HCT116 (cell line): ENCODE measurements around the gene TAF1C. TPM values are rescaled to one million over a fixed set of nuclear protein-coding genes. Genes with fewer than 3 reads are reported as not detected.

Source experiments
- ATAC-seq: fragments of 200-7000 bp; cut with Tn5 transposase; 2 replicates; pipeline ENCODE4 v1.9.1; 2020; ENCODE audit warnings: mild to moderate bottlenecking, moderate library complexity
- BruUV-seq: library from RNA; stranded (reverse); fragments of 400-500 nt; replicated peaks from 2 replicates; lab custom pipeline; 2021; lab: Mats Ljungman, UMichigan
- CTCF ChIA-PET: fragments of 300-600 bp; sonication (Branson Sonifier 250); formaldehyde crosslinking; loops from one replicate; lab custom pipeline; 2021; ENCODE audit warnings: antibody characterized with exemption; lab: Charles Lee
- POLR2A ChIA-PET: fragments of 300-600, 350-600 bp; sonication (Branson Sonifier 250); formaldehyde crosslinking; loops from one replicate; lab custom pipeline; 2021; ENCODE audit warnings: antibody characterized with exemption; lab: Charles Lee
- RAD21 ChIA-PET, 2 experiments: fragments of 300-600 bp; sonication (Branson Sonifier 250); formaldehyde crosslinking; loops; one replicate each; lab custom pipeline; 2023; ENCODE audit warnings: low total read pairs in 2 of 2; ENCODE audit not compliant: uncharacterized antibody in 2 of 2, unreplicated experiment in 2 of 2, low non-redundant PET in 1 of 2; lab: Charles Lee
- DNase-seq: peaks from one replicate; pipeline ENCODE4 v3.0.0-alpha.2; 2010; ENCODE audit warnings: low read depth, low spot score
- H2AFZ ChIP-seq: fragments of 200-600 bp; shearing (Covaris generic), sonication (generic); 2 replicates; pipeline ENCODE4 v1.6.1; 2017; ENCODE audit warnings: low read depth, mixed run types, mixed read lengths, antibody characterized with exemption, low read length; ENCODE audit not compliant: poor library complexity, severe bottlenecking
- H3K27ac ChIP-seq: 2 replicates; pipeline ENCODE4 v1.5.1; 2012; ENCODE audit warnings: low read depth, low read length
- H3K27me3 ChIP-seq: fragments of 200-600 bp; sonication (generic); 2 replicates; pipeline ENCODE4 v1.6.1; 2016; ENCODE audit warnings: mixed run types, low read length, mixed read lengths; ENCODE audit not compliant: insufficient read depth
- H3K36me3 ChIP-seq, 2 experiments: fragments of 200-500 bp in 1 of 2; fragments of 200-600 bp in 1 of 2; sonication (Bioruptor generic) in 1 of 2; sonication (generic) in 1 of 2; 2 replicates each; pipeline versions ENCODE4 v1.5.1 to v1.6.1; 2014 to 2016; ENCODE audit warnings: low read length in 2 of 2, inconsistent platforms in 1 of 2, mixed read lengths in 1 of 2, mixed run types in 1 of 2; ENCODE audit not compliant: insufficient read depth in 2 of 2, control insufficient read depth in 1 of 2
- H3K4me1 ChIP-seq, 2 experiments: fragments of 200-600 bp in 1 of 2; sonication (generic) in 1 of 2; 2 replicates each; pipeline versions ENCODE4 v1.5.1 to v1.6.1; 2012 to 2017; ENCODE audit warnings: low read length in 2 of 2, inconsistent platforms in 1 of 2, mild to moderate bottlenecking in 1 of 2, mixed read lengths in 1 of 2, mixed run types in 1 of 2, moderate library complexity in 1 of 2; ENCODE audit not compliant: insufficient read depth in 2 of 2, control insufficient read depth in 1 of 2
- H3K4me2 ChIP-seq: fragments of 200-600 bp; sonication (generic); 2 replicates; pipeline ENCODE4 v1.6.1; 2017; ENCODE audit warnings: mixed run types, low read length, mixed read lengths
- H3K4me3 ChIP-seq, 2 experiments: fragments of 200-600 bp in 1 of 2; sonication (generic) in 1 of 2; replicated peaks in 1 of 2; 2 replicates each; pipeline ENCODE4 v1.5.1; 2011 to 2016; ENCODE audit warnings: low read length in 2 of 2, control low read depth in 1 of 2, low read depth in 1 of 2, mild to moderate bottlenecking in 1 of 2, mixed read lengths in 1 of 2, mixed run types in 1 of 2
- H3K79me2 ChIP-seq: fragments of 200-600 bp; sonication (generic); 2 replicates; pipeline ENCODE4 v1.6.1; 2017; ENCODE audit warnings: mild to moderate bottlenecking, mixed run types, low read length, moderate library complexity, mixed read lengths; ENCODE audit not compliant: insufficient read depth
- H3K9ac ChIP-seq: fragments of 200-600 bp; sonication (generic); 2 replicates; pipeline ENCODE4 v1.6.1; 2016; ENCODE audit warnings: low read length, mixed read lengths
- H3K9me2 ChIP-seq: fragments of 200-600 bp; sonication (generic), shearing (Covaris generic); 2 replicates; pipeline ENCODE4 v1.6.1; 2017; ENCODE audit warnings: mixed run types, mild to moderate bottlenecking, moderate library complexity; ENCODE audit not compliant: insufficient read depth
- H3K9me3 ChIP-seq, 2 experiments: fragments of 200-500 bp in 1 of 2; fragments of 200-600 bp in 1 of 2; sonication (Bioruptor generic) in 1 of 2; sonication (generic) in 1 of 2; 2 replicates each; pipeline ENCODE4 v1.6.1; 2014 to 2017; ENCODE audit warnings: low read length in 2 of 2, mixed read lengths in 2 of 2, inconsistent platforms in 1 of 2, low read depth in 1 of 2, mild to moderate bottlenecking in 1 of 2, mixed run types in 1 of 2, moderate library complexity in 1 of 2; ENCODE audit not compliant: control insufficient read depth in 1 of 2, insufficient read depth in 1 of 2
- H4K20me1 ChIP-seq: fragments of 200-600 bp; sonication (generic), shearing (Covaris generic); 2 replicates; pipeline ENCODE4 v1.6.1; 2017; ENCODE audit warnings: mixed run types, mild to moderate bottlenecking, moderate library complexity; ENCODE audit not compliant: insufficient read depth
- CEBPB ChIP-seq: IDR thresholded peaks from 2 replicates; pipeline ENCODE4 v1.6.1; 2012; ENCODE audit warnings: low read depth
- ELF1 ChIP-seq: IDR thresholded peaks from 2 replicates; pipeline ENCODE4 v1.6.1; 2012; ENCODE audit warnings: low read depth, borderline replicate concordance
- EZH2 ChIP-seq: fragments of 200-600 bp; sonication (generic); IDR thresholded peaks from 2 replicates; pipeline ENCODE4 v1.6.1; 2017; ENCODE audit warnings: antibody characterized with exemption, mixed run types
- EZH2phosphoT487 ChIP-seq: fragments of 200-600 bp; IDR thresholded peaks from 2 replicates; pipeline ENCODE4 v1.6.1; 2018; ENCODE audit warnings: antibody characterized with exemption, borderline replicate concordance
- FOSL1 ChIP-seq: IDR thresholded peaks from 2 replicates; pipeline ENCODE4 v1.6.1; 2012; ENCODE audit warnings: low read depth
- JUND ChIP-seq: IDR thresholded peaks from 2 replicates; pipeline ENCODE4 v1.6.1; 2012
- RAD21 ChIP-seq: IDR thresholded peaks from 2 replicates; pipeline ENCODE4 v1.6.1; 2012; ENCODE audit warnings: low read depth, mild to moderate bottlenecking
- SIN3A ChIP-seq: IDR thresholded peaks from 2 replicates; pipeline ENCODE4 v1.6.1; 2012; ENCODE audit warnings: low read depth
- SRF ChIP-seq: IDR thresholded peaks from 2 replicates; pipeline ENCODE4 v1.6.1; 2012; ENCODE audit warnings: low read depth
- YY1 ChIP-seq: IDR thresholded peaks from 2 replicates; pipeline ENCODE4 v1.6.1; 2011; ENCODE audit warnings: low read length, low read depth, moderate library complexity, mild to moderate bottlenecking; ENCODE audit not compliant: insufficient replicate concordance; ENCODE audit errors: extremely low read depth
- ZFX ChIP-seq: fragments of 450-650 bp; IDR thresholded peaks from 2 replicates; pipeline ENCODE4 v1.6.1; 2017
- ZNF274 ChIP-seq: fragments of 200-500 bp; sonication (Bioruptor generic); IDR thresholded peaks from 2 replicates; pipeline ENCODE4 v1.6.1; 2014; ENCODE audit warnings: mild to moderate bottlenecking, low read depth, low read length, inconsistent platforms
- intact Hi-C: fragments of 100-400 bp; cut with micrococcal nuclease; formaldehyde crosslinking; loops from 2 replicates; pipeline ENCODE4 v1.10.0; 2022
- total RNA-seq: library from RNA; stranded (reverse); gene quantifications from one replicate; pipeline ENCODE4 v1.2.1, GENCODE V29; 2021; ENCODE audit not compliant: unreplicated experiment
- TF ChIP-seq, protein P1 (sequence below), 3 experiments: fragments of 200-600 bp in 1 of 3; sonication (generic) in 1 of 3; IDR thresholded peaks in 2 of 3; conservative IDR thresholded peaks in 1 of 3; 2 replicates each; pipeline ENCODE4 v1.5.1; 2012 to 2017; ENCODE audit warnings: low read depth in 2 of 3, low read length in 2 of 3, antibody characterized with exemption in 1 of 3, borderline replicate concordance in 1 of 3, control low read depth in 1 of 3, mild to moderate bottlenecking in 1 of 3, mixed read lengths in 1 of 3, mixed run types in 1 of 3, moderate library complexity in 1 of 3; ENCODE audit not compliant: insufficient read depth in 1 of 3
- TF ChIP-seq, protein P2 (sequence below): IDR thresholded peaks from 2 replicates; pipeline ENCODE4 v1.6.1; 2012
- TF ChIP-seq, protein P3 (sequence below): IDR thresholded peaks from 2 replicates; pipeline ENCODE4 v1.6.1; 2012

The TAF1C gene
- total RNA-seq, 1 experiment from 2014 or later, result 76.3 TPM

DNA sequence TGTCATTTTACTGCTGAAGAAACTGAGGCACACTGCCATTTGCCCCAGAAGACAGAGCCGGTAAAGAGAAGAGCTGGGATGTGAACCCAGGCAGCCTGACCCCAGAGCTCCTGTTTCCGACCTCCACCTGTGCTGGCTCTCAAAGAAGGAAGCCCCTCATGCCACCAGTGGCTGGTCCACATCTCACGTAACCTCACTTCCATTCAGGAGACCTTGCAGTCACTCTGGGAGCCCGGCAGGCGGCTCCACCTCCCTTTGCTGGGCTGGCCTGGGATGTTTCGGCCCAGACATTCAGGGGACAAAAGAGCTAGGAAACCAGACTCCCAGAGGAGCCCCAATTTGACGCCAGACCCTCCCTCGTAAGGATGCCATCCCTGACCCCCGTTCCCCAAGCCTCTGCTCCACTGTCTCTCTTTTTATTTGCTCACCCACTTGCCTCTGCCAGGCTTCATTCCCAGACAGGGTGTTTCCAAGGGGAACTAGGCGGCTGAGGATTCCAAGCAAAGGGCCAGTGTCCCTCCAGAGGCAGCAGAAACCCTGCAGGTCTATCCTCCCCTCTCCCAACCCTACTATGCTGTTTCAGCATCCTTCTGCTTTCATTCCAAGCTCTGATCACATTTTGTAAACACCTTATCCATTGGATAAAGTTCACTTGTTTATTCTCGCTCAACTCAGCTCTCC lies 2.8 kb downstream of the TAF1C start:
- POLR2A ChIA-PET, result no interaction called here
- ATAC-seq (no peak), DNase-seq (no peak)
- H4K20me1 ChIP-seq, result no peaks in the 10 kb centered on the region
- RAD21 ChIA-PET, result no interaction called here
- H2AFZ ChIP-seq, result no peak overlapping the region
- peaks cover 27 to 50% of the 10 kb centered on the region in 2 experiments; a peak in 3 of 4 replicates for H3K36me3 ChIP-seq
- no peak overlapping the region for H3K9ac ChIP-seq
- no peak overlapping the region for H3K27ac ChIP-seq
- no peak overlapping the region for H3K4me3 ChIP-seq
- TF ChIP-seq, protein P1, sequence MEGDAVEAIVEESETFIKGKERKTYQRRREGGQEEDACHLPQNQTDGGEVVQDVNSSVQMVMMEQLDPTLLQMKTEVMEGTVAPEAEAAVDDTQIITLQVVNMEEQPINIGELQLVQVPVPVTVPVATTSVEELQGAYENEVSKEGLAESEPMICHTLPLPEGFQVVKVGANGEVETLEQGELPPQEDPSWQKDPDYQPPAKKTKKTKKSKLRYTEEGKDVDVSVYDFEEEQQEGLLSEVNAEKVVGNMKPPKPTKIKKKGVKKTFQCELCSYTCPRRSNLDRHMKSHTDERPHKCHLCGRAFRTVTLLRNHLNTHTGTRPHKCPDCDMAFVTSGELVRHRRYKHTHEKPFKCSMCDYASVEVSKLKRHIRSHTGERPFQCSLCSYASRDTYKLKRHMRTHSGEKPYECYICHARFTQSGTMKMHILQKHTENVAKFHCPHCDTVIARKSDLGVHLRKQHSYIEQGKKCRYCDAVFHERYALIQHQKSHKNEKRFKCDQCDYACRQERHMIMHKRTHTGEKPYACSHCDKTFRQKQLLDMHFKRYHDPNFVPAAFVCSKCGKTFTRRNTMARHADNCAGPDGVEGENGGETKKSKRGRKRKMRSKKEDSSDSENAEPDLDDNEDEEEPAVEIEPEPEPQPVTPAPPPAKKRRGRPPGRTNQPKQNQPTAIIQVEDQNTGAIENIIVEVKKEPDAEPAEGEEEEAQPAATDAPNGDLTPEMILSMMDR (IDR thresholded peaks at IDR 0.05 in 2 of 3, conservative IDR thresholded peaks at IDR 0.05 in 1 of 3; ENCODE audit: borderline replicate concordance in 1 of 3, insufficient read depth in 1 of 3, low read depth in 2 of 3, low read length in 2 of 3), result peak in 1 of 3 experiments; percentile 19; a peak in 2 of 6 replicates
- TF ChIP-seq FOSL1 (no peak), RAD21 (0 out of 2 replicates have a peak, but pooled peaks have one; percentile 17)
- intact Hi-C loops, result loop anchor here (10.0 kb wide), 1 partner anchor 301 kb away; no protein-coding TSS in a partner anchor
- no TSS peak for BruUV-seq
- H3K9me2 ChIP-seq, result no peaks in the 10 kb centered on the region
- no peaks in the 10 kb centered on the region for H3K9me3 ChIP-seq
- peaks cover 46% of the 10 kb centered on the region for H3K79me2 ChIP-seq
- no peak overlapping the region for H3K4me2 ChIP-seq
- H3K27me3 ChIP-seq, result no peaks in the 10 kb centered on the region
- CTCF ChIA-PET, result interaction anchor here (0.7 kb wide), 1 partner anchor 124 kb away, joined by 3 read pairs; no protein-coding TSS in a partner anchor
- peaks cover 9 to 14% of the 10 kb centered on the region in 2 experiments; a peak in 3 of 4 replicates for H3K4me1 ChIP-seq

DNA sequence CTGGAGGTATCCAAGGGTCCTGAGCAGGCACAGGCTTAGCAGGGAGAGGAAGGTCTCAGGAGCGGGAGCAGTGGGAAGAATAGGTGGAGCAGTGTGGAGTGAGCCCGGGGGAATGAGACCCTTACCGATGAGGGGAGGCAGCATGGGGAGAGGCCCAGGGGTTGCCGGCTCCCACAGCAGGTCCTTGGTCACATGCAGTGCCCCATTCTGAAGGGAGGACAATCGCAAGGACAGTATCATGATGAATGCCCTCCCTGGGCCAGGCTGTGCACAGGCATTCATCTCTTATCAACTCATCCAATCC lies 3.3 kb downstream of the TAF1C start:
- ATAC-seq (no peak), DNase-seq (no peak)
- Histone ChIP-seq H3K27me3 (no peaks in the 10 kb centered on the region), H3K79me2 (peaks cover 46% of the 10 kb centered on the region), H3K4me1 (peaks cover 9 to 14% of the 10 kb centered on the region in 2 experiments; a peak in 3 of 4 replicates), H3K4me2 (no peak overlapping the region), H3K27ac (no peak overlapping the region), H3K9me2 (no peaks in the 10 kb centered on the region), H3K9ac (no peak overlapping the region), H2AFZ (no peak overlapping the region), H3K36me3 (peaks cover 27 to 54% of the 10 kb centered on the region in 2 experiments; a peak in 3 of 4 replicates), H4K20me1 (no peaks in the 10 kb centered on the region), H3K4me3 (no peak overlapping the region), H3K9me3 (no peaks in the 10 kb centered on the region)
- POLR2A ChIA-PET, result no interaction called here
- no TSS peak for BruUV-seq
- CTCF ChIA-PET, result no interaction called here
- RAD21 ChIA-PET, result no interaction called here
- intact Hi-C loops, result loop anchor here (10.0 kb wide), 1 partner anchor 301 kb away; no protein-coding TSS in a partner anchor
- TF ChIP-seq EZH2phosphoT487 (no peak), EZH2 (no peak), RAD21 (no peak), SIN3A (no peak), ELF1 (no peak), CEBPB (no peak), YY1 (no peak), ZNF274 (no peak), JUND (no peak), SRF (no peak), FOSL1 (no peak), ZFX (no peak)
- TF ChIP-seq, protein P2, sequence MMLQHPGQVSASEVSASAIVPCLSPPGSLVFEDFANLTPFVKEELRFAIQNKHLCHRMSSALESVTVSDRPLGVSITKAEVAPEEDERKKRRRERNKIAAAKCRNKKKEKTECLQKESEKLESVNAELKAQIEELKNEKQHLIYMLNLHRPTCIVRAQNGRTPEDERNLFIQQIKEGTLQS, result no peak
- TF ChIP-seq, protein P1 (IDR thresholded peaks at IDR 0.05 in 2 of 3, conservative IDR thresholded peaks at IDR 0.05 in 1 of 3; ENCODE audit: borderline replicate concordance in 1 of 3, insufficient read depth in 1 of 3, low read depth in 2 of 3, low read length in 2 of 3), result no peak
- TF ChIP-seq, protein P3, sequence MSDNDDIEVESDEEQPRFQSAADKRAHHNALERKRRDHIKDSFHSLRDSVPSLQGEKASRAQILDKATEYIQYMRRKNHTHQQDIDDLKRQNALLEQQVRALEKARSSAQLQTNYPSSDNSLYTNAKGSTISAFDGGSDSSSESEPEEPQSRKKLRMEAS, result no peak
